Measurements from ENCODE around the gene ZBTB8OS. TPM values are rescaled to one million over a fixed set of nuclear protein-coding genes. Genes with fewer than 3 reads are reported as not detected.
A peak's percentile ranks its signal among the peaks of the same experiment; 100 is the strongest.

The ZBTB8OS gene
- total RNA-seq, 1 donor from 2014 or later, result 34.4 TPM

DNA sequence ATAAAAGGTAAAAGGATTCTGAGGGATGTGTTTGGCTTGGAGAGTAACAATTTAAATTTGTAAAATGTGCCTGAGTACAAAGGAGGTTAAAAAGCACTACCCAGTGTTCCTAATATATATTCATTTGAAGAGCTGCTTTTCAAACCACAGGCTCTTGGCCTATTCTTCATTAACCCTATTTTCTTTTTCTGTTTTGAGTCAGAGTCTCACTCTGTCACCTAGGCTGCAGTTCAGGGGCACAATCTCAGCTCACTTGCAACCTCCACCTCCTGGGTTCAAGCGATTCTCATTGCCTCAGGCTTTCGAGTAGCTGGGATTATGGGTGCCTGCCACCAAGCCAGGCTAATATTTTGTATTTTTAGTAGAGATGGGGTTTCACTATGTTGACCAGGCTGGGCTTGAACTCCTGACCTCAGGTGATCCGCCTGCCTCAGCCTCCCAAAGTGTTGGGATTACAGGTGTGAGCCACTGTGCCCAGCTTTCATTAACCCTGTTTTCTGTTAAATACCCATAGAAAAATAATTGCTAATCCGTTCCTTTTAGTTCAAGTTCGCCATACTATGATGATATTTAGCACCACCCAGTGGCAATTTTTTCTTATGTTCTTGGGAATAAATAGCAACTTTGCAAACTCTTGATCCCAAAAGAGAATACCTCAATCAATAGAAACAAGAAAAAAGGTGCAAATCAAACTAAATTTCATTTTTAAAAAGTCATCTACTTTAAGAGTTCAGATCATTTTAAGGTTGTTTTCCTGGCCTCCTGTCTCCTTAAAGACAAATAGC, 30.5 kb downstream of the ZBTB8OS start:
- ATAC-seq (ENCODE audit: poor library complexity) (no peak), DNase-seq (no peak)
- intact Hi-C loops (cut with DNase I), result no loop called here

DNA sequence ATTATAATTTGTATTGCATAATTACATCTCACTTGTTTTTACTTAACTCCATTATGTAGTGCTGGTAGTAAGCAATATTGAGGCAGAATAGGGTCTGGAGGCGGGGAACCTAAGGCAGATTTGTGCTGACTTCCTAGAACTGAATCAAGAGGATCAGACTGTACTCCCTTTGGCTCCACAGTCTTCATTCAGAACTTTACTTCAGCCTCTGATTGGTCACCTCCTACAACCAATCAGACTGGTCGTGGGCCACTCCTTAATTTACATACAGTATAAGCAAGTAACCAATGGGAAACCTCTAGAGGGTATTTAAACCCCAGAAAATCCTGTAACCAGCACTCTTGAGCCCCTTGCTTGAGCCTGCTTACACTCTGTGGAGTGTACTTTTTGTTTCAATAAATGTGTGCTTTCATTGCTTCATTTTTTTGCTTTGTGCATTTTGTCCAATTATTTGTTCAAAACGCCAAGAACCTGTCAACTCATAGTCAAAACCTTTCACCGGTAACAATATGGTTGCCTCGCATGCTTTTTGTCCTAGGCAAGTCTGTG, 31.6 kb downstream of the ZBTB8OS start:
- no peak for ATAC-seq (ENCODE audit: poor library complexity)
- DNase-seq, result no peak
- intact Hi-C loops (cut with DNase I), result no loop called here

DNA sequence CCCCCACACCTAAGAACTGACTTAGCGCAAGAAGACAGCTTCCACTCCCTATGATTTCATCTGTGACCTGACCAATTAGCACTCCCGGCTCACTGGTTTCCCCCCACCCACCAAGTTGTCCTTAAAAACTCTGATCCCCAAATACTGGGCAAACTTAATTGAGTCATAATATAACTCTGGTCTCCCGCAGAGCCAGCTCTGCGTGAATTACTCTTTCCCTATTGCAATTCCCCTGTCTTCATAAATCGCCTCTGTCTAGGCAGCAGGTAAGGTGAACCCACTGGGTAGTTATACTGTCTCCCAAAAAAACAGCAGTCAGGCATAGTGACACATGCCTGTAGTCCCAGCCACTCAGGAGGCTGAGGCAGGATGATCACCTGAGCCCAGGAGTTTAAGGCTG, 36.9 kb downstream of the ZBTB8OS start:
- ATAC-seq (ENCODE audit: poor library complexity) (no peak), DNase-seq (no peak)
- intact Hi-C loops (cut with DNase I), result no loop called here

DNA sequence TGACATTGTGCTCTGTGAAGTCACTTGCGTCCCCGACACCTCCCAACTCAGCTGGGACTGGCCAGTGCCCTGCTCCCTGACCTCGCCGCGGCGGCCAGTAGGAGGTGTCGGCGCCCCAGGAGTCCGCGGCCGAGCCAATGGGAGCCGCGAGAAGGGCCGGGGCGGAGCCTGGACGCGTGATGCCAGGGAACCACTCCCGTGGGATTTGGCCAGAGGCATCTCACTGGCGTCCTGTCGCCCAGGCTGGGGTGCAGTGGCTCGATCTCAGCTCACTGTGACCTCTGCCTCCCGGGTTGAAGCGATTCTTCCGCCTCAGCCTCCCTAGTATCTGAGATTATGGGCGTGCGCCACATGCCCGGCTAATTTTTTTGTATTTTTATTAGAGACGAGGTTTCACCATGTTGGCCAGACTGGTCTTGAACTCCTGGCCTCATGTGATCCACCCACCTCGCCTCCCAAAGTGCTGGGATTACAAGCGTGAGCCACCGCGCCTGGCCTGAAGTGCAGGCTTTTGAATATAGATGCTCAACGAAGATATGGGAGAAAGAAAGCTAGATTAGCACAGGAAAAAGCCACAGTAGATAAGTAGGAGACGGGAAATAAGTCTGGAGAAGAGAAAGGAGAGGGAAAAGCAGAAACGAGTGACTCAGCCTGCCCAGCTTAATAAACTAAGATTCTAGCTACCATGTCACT, 38.0 kb downstream of the ZBTB8OS start:
- peak; percentile 100 for ATAC-seq (ENCODE audit: poor library complexity)
- intact Hi-C loops (cut with DNase I), result no loop called here
- DNase-seq, result peak; percentile 94

DNA sequence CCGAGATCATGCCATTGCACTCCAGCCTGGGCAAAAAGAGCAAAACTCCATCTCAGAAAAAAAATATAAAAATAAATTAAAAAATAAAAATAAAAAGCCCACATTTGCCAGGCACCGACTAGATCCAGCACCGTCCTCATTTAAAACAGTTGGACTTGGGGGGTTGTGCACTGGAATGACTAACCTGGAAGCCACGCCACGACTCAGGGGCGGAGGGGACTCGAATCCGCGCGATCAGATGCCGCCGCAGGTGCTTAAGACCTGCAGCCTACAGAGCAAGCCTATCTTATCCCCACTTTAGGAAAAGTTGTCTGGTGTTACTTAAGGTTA, 38.5 kb downstream of the ZBTB8OS start:
- ATAC-seq (ENCODE audit: poor library complexity), result no peak
- intact Hi-C loops (cut with DNase I), result no loop called here
- DNase-seq, result no peak

DNA sequence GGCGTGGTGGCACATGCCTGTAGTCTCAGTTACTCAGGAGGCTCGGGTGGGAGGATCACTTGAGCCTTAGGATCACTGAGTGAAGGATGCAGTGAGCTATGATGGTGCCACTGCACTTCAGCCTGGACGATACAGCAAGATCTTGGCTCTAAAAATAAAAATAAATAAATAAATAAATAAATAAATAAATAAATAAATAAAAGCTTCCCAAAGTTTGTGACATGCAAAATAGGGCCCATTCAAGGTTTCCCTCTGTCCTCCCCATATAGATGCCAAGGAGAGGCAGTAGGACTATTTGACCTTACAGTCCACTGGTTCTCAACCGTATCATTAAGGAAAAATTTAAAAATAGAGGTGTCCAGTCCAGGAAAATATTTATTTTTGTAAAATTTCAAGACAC, 41.2 kb downstream of the ZBTB8OS start:
- intact Hi-C loops (cut with DNase I), result no loop called here
- DNase-seq (no peak), ATAC-seq (ENCODE audit: poor library complexity) (no peak)

DNA sequence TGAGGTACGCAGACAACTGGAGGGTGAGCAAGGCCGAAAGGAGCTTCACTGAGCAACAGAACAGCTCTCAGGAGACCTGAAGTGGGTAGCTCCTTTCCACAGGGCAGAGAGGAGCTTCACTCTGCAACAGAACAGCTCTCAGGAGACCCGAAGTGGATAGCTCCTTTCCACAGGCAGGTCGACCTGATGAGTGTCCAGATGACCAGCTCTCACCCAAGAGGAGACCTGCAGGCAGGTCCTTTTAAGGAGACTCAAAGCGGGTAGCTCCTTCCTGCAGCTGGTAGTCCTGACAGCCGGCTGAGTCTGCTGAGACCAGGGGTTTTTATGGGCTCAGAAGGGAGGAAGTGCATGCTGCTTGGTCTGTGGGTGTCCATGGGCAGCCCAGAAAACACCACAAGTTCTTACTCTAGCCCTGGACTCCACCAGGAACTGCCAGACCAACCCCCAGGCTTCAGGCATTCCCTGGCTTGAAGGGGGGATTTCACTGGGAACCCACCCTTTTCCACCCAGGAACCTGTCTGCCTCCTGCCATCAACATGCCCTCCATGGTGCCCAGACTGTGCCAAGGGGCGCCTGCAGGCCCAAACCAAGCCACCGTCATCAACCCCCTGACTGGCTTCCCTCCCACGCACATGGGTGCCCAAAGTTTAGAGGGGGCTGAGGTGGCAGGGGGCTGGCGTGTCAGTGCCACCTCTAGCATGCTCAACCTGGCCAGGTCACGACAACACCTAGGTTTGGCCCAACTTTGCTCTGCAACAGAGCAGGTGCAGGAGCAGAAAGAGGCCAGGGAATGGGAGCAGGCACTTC, 43.6 kb downstream of the ZBTB8OS start:
- DNase-seq, result no peak
- ATAC-seq (ENCODE audit: poor library complexity), result no peak
- intact Hi-C loops (cut with DNase I), result no loop called here

DNA sequence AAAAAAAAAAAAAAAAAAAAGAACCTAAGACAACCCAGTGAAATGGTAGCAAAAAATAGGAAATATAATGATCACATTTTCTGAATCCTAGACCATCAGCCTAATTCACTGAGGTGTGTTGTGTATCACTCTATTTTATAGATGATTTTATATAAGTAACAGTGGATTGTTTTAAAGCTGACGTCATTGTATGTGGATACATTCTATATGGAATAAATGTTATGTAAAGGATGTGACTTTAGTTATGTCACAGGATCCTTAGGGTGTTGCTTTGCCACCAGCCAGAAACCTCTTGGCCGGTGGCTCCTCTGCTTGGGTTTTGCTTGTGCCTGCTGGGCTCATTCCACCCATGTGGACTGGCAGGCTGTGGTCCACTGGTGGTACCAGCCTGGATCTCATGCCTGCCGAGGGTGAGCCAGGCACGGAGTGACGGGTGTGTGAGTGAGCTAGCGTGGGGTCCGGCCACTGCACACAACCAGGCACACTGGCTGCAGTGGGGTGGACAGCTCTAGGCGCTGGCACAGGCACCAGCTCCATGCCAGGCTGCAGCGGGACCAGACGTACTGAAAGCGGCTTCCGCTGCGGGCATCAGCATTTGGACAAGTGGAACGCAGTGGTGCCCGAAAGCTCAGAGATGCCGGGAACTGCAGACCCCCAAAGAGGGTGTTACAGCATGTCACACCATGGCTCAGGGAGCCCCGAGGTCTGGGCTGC, 44.5 kb downstream of the ZBTB8OS start:
- ATAC-seq (ENCODE audit: poor library complexity) (no peak), DNase-seq (no peak)
- intact Hi-C loops (cut with DNase I), result no loop called here

DNA sequence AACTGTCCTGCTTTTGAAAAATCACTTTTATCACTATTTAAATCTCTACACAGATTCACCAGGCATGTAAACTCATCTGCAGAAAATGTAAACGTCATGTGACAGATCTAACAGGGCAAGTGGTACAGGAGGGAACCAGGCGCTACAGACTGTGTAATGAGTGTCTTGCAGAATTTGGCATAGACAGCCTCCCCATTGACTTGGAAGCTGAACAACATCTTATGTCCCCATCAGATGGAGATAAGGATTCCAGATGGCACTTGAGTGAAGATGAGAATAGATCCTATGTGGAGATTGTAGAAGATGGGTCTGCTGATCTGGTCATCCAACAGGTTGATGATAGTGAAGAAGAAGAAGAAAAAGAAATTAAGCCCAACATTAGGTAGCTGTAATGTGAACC, 50.3 kb downstream of the ZBTB8OS start:
- intact Hi-C loops (cut with DNase I), result no loop called here
- DNase-seq (no peak), ATAC-seq (ENCODE audit: poor library complexity) (no peak)

DNA sequence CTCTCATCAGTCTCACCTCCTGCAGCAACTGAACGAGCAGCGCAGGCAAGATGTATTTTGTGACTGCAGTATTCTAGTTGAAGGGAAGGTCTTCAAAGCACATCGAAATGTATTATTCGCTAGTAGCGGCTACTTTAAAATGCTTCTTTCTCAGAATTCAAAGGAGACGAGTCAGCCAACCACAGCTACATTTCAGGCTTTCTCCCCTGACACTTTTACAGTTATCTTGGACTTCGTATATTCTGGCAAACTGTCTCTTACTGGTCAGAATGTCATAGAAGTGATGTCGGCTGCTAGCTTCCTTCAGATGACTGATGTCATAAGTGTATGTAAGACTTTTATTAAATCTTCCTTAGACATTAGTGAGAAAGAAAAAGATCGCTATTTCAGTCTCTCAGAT, 57.4 kb downstream of the ZBTB8OS start:
- DNase-seq (no peak), ATAC-seq (ENCODE audit: poor library complexity) (no peak)
- intact Hi-C loops (cut with DNase I), result no loop called here

DNA sequence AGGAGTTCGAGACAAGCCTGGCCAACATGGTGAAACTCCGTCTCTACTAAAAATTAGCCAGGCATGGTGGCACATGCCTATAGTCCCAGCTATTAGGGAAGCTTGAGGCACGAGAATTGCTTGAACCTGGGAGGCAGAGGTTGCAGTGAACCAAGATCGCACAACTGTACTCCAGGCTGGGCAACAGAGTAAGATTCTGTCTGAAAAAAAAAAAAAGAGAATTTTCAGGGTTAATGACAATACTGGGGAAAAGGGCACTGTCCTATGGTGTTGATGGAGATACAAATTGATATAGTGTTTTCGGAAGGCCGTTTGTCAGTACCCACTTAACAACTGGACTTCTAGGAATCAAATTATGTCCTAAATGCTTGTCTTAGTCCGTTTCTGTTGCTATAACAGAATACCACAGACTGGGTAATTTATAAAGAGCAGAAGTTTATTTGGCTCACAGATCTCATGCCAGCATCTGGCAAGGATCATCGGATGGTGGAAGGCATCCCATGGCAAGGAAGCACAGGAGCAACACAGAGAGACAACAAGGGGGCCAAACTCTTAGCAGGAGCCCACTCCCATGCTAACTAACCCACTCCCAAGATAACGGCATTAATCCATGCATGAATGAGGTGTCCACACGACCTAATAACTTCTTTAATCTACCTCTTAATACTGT, 69.9 kb downstream of the ZBTB8OS start:
- no peak for ATAC-seq (ENCODE audit: poor library complexity)
- intact Hi-C loops (cut with DNase I), result no loop called here
- DNase-seq, result no peak

Other genes with a start within 250 kb of the ZBTB8OS start
- not detected for gene ZBTB8B, start 185.5 kb downstream of the ZBTB8OS start, total RNA-seq
- 2.9 TPM for gene ZBTB8A, start 111.1 kb downstream of the ZBTB8OS start, total RNA-seq
- 89.7 TPM for gene RBBP4, start 658 bp upstream of the ZBTB8OS start, total RNA-seq
- gene SYNC, start 52.2 kb upstream of the ZBTB8OS start, total RNA-seq, result 22.1 TPM
- 34.1 TPM for gene YARS1, start 166.8 kb upstream of the ZBTB8OS start, total RNA-seq
- gene S100PBP, start 167.1 kb upstream of the ZBTB8OS start, total RNA-seq, result 12.7 TPM
- gene FNDC5, start 220.4 kb upstream of the ZBTB8OS start, total RNA-seq, result 139 TPM
- gene HPCA, start 235.9 kb upstream of the ZBTB8OS start, total RNA-seq, result not detected